RKO (cell line): ENCODE measurements around the gene MDM2.
A peak's percentile ranks its signal among the peaks of the same experiment; 100 is the strongest.
"Not testable (repeated sequence)": the region's sequence is repeated elsewhere in the genome, so short reads cannot be mapped to it uniquely, and the experiment has no call there.

Source experiments
- DNase-seq: peaks from one replicate; pipeline ENCODE4 v3.0.0-alpha.2; 2016; ENCODE audit warnings: low spot score

Gene MDM2

DNA sequence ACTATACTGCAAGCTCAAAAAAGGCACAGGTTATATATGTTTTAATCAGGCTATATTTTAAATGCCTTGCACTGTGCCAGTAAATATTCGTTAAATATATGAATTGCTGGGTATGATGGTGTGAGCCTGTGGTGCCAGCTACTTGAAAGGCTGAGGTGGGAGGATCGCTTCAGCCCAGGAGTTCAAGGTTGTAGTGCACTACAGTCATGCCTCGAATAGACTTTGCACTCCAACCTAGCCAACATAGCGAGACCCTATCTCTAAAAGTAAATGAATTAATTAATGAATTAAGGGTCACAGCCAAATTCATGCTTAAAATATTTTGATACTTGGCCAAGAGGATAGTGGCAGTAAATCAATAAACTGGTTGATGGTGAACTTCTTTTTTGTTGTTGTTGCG lies 22.2 kb upstream of the MDM2 start:
- DNase-seq = no peak

DNA sequence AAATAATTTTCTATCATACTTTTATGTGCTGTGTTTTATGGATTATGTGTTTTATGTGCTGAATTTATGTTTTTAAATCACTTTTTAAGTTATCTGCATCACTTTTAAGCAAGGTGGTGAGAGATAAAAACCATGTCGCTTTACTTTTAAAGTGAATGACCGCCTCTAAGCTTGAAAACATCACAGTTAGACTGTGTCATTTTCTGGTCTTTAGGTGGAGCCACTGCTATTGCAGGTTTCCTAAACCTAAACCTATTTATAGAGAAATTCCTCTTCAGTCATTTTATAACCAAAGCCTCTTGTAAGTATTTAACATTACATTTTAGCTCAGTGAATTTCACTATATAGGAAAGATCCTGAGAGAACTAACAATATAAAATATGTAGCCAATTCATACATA lies 21.0 kb upstream of the MDM2 start:
- no peak for DNase-seq

DNA sequence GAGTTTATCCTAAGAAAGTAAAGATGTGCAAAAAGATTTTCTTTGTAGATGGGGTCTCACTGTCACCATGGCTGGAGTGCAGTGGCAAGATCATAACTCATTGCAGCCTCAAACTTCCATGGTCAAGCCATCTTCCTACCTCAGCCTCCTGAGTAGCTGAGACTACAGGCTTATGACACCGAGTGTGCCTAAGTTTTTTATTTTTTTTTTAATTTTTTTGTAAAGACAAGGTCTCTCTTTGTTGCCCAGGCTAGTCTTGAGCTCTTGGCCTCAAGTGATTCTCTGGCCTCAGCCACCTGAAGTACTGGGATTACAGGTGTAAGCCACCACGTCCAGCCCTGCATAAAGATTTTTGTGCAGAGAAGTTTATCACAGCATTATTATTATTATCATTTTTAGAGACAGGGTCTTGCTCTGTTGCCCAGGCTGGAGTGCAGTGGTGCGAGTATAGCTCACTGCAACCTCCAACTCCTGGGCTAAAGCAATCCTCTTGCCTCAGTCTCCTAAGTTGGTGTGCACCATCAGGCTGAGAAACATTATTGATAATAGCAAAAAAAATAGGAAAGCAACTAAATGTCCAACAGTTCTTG lies 19.3 kb upstream of the MDM2 start:
- no peak for DNase-seq

DNA sequence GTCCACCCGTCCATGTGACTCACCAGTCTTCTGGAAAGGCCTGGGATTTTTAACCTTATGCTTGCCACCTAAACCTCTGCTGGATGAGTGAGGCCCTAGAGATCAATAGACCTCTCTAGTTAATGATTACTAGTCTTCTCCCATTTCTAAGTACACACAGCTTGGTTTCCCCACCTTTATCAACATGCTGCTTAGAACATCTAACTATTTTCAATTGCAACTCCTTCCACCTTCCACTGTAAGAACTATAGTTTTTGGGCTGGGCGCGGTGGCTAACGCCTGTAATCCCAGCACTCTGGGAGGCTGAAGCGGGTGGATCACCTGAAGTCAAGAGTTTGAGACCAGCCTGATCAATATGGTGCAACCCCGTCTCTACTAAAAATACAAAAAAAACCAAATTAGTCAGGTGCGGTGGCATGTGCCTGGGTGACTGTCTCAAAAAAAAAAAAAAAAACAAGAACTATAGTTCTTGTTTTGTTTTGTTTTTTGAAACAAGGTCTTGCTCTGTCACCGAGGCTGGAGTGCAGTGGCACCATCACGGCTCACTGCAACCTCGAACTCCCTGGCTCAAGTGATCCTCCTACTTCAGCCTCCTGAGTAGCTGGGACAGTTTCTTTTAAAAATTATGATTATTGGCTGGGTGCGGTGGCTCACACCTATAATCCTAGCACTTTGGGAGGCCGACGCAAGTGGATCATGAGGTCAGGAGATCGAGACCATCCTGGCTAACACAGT lies 18.7 kb upstream of the MDM2 start:
- DNase-seq = no peak

DNA sequence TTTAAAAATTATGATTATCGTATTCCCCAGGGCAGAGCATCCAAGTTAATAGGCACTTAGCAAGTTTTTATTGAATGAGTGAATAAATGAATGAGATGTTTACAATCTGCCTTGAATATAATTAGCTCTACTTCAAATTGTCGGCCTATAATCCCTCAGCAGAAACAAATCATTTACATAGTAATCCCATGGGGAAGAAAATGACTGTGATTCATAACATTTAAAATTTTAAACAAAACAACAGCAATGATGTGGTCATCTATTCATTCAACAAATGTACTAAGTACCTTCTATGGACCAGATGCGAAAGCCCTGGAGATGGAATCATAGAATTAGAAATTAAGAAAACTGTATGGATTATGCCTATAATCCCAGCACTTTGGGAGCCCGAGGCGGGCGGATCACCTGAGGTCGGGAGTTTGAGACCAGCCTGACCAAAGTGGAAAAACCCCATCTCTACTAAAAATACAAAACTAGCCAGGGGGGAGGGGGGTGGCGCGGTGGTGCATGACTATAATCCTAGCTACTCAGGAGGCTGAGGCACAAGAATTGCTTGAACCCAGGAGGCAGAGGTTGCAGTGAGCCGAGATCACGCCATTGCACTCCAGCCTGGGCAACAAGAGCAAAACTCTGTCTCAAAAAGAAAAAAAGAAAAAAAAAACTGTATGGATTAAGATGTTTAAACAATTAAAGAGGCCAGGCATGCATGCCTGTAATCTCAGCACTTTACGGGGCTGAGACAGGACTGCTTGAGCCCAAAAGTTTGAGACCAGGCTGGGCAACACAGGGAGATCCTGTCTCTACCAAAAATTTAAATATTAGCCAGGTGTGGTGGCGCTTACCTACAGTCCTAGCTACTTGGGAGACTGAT lies 17.7 kb upstream of the MDM2 start:
- DNase-seq = no peak

DNA sequence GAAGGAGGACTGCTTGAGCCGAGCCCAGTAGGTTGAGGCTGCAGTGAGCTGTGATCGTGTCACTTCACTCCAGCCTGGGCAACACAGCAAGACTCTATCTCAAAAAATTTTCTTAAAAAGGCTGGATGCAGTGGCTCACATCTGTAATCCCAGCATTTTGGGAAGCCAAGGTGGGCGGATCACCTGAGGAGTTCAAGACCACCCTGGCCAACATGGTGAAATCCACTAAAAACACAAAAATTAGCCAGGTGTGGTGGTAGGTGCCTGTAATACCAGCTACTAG lies 17.1 kb upstream of the MDM2 start:
- no peak for DNase-seq

DNA sequence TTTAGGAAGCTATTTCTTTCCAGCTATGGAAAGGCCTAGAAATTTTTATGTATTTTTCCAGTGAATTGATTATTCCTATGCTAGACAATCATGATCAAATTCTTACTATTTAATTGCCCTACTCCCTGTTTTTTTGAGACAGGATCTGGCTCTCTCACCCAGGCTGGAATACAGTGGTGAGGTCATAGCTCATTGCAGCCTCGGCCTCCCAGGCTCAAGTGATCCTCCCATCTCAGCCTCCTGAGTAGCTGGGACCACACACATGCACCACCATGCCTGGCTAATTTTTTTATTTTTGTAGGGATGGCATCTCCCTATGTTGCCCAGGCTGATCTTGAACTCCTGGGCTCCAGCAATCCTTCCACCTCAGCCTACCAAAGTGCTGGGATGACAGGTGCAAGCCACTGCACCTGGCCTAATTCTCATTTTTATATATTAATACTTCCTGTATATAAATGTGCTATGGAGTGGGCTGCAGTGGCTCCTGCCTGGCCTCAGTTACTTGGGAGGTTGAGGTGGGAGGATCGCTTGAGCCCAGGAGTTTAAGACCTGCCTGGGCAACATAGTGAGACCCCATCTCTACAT lies 16.0 kb upstream of the MDM2 start:
- no peak for DNase-seq

DNA sequence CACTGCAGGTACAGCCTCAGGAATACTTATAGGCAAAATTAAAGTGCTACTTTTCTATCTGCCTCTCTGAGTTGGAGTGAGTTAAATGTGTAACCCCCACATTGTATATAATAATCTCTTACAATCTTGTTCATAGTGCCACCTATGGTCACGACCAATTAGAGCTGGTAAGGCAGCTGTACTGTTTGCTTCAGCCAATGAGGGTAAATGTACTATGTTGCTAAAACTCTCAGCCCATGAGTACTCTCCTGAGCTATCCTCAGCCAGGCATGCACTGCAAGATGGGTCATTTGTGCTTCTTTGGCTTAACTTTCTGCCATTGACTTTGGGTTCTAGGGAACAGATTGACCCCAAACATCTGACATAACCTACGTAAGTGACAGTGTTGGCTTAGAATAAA lies 15.0 kb upstream of the MDM2 start:
- DNase-seq = peak; percentile 65

DNA sequence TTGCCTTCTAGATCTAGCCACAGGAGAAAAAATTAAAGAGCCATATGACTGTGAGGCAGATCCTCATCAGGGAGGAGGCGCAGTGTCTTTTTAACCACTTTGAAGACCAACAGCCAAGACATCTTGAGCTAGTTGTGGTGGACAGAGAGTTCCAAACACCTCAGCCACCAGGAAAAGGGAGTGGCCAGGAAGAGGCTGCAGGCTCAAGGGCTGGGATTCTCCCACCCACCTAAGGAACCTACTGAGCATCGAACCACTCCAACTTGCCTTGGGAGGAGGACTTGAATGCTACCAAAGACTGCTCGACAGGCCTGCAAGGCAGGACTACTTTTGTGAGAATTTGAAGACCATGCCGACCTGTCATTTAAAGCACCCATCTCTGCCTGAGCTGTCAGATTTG lies 14.5 kb upstream of the MDM2 start:
- no peak for DNase-seq

DNA sequence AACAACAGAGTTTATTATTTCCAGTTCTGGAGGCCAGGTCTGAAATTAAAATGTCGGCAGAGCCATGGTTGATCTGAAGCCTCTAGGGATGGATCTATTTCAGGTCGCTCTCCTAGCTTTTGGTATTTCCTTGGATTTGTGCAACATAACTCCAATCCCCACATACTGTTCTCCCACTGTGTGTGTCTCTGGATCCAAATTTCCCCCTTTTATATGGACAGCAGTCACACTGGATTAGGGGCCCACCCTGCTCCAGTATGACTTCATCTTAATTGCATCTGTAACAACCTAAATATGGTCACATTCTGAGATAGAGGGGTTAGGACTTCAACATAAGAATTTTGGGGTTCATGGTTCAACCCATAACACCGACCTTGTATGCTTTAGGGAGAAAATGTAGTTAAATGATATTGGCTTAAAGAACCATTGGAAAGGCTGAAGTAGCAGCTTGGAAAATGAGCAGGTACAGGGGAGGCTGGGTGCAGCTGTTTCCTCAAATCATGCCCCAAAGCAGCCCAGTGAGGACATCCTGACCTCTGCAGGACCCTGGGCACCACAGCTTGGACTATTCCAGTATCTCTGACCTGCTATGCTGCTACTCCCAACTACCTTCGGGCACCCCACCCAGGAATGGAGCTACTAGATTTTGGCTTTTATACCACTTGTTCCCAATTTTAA lies 13.9 kb upstream of the MDM2 start:
- no peak for DNase-seq

DNA sequence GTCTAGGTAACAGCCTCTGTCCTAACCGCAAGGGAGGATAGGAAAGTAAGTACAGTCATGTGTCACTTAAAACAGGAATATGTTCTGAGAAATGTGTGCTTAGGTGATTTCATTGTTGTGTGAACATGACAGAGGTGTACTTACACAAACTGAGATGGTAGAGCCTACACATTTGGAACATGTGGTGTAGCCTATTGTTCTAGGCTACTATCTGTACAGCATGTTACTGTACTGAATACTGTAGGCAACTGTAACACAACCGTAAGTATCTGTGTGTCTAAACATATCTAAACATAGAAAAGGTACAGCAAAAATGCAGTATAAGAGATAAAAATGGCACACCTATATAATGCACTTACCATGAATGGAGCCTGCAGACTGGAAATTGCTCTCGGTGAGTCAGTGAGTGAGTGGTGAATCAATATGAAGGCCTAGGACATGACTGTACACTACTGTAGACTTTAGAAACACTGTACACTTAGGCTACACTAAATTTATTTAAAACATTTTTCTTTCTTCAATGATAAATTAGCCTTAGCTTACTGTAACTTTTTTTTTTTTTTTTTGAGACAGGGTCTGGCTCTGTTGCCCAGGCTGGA lies 13.2 kb upstream of the MDM2 start:
- DNase-seq = peak; percentile 89

DNA sequence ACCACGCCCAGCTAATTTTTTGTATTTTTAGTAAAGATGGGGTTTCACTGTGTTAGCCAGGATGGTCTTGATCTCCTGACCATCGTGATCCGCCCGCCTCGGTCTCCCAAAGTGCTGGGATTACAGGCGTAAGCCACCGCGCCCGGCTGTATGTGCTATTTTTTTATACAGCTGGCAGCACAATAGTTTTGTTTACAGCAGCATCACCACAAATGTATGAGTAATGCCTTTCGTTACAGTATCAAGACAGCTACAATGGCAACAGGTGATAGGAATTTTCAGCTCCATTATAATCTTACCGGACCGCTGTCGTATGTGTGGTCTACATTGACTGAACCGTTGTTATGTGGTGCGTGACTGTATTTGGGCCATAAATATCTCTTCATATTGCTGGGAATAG lies 11.6 kb upstream of the MDM2 start:
- DNase-seq = no peak

DNA sequence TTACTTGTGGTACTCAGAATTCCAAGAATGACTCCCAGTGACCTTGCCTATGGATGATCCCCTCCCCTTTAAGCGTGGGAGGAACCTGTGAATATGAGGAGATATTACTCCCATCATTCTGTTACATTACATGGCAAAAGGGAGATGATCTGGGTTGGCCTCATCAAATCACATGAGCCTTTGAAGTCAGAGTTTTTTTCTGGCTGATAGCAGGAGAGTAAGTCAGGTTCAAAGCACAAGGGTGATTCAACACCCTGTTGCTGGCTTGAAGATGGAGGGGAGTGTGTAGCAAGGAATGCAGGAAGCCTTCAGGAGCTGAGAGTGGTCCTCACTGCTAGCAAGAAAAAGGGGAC lies 9.1 kb upstream of the MDM2 start:
- no peak for DNase-seq

DNA sequence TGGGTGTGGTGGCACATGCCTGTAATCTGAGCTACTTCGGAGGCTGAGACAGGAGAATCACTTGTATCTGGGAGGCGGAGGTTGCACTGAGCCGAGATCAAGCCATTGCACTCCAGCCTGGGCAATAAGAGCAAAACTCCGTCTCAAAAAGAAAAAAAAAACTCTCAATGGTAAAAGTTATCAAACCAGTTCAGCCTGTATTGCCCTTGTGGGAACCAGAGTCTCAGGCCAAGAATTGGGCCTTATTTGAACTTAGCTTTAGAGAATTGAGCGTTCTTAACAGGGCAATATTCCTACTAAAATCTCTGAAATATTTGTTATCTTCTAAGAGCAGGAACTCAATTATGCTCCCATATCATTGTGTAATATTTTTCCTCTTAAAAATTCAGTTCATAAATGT lies 7.7 kb upstream of the MDM2 start:
- no peak for DNase-seq

DNA sequence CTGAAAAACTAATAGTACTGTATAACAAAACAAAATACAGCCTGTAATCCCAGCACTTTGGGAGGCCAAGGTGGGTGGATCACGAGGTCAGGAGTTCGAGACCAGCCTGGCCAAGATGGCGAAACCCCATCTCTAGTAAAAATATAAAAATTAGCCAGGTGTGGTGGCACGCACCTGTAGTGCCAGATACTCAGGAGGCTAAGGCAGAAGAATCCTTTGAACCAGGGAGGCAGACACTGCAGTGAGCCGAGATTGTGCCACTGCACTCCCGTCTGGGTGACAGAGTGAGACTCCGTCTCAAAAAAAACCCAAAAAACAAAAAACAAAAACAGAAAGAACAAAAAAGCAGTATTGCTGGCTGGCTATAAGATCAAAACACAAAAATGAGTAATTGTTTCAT lies 6.9 kb upstream of the MDM2 start:
- DNase-seq = not testable (repeated sequence)

DNA sequence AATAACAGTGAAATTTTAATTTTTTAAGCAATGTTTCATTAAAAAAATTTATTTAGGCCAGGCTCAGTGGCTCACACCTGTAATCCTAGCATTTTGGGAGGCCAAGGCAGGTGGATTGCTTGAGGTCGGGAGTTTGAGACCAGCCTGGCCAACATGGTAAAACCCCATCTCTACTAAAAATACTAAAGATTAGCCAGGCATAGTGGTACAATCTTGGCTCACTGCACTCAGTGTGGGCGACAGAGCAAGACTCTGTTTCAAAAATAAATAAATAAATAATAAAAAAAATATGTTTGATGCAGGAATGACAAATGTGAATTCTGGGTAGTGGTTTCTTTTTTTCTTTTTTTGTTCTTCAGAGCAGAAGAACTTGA lies 5.6 kb upstream of the MDM2 start:
- not testable (repeated sequence) for DNase-seq

DNA sequence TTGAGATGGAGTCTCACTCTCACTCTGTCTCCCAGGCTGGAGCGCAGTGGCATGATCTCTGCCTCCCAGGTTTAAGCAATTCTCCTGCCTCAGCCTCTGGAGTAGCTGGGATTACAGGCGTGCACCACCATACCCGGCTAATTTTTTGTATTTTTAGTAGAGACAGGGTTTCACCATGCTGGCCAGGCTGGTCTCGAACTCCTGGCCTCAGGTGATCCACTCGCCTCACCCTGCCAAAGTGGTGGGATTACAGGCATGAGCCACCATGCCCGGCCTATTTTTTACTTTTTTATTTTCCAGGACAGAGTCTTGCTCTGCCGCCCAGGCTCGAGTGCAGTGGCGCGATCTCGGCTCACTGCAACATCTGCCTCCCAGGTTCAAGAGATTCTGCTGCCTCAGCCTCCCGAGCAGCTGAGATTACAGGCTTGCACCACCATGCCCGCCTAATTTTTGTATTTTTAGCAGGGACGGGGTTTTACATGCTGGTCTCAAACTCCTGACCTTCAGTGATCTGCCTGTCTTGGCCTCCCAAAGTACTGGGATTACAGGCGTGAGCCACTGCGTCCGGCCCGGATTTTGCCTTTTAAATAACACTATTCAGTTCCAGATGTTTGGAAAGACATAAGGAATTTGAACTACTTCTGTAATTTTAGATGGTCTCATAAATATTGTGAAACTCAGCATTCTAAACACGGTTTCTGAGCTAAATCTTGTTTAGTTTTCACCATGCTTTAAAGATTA lies 4.9 kb upstream of the MDM2 start:
- DNase-seq = not testable (repeated sequence)

DNA sequence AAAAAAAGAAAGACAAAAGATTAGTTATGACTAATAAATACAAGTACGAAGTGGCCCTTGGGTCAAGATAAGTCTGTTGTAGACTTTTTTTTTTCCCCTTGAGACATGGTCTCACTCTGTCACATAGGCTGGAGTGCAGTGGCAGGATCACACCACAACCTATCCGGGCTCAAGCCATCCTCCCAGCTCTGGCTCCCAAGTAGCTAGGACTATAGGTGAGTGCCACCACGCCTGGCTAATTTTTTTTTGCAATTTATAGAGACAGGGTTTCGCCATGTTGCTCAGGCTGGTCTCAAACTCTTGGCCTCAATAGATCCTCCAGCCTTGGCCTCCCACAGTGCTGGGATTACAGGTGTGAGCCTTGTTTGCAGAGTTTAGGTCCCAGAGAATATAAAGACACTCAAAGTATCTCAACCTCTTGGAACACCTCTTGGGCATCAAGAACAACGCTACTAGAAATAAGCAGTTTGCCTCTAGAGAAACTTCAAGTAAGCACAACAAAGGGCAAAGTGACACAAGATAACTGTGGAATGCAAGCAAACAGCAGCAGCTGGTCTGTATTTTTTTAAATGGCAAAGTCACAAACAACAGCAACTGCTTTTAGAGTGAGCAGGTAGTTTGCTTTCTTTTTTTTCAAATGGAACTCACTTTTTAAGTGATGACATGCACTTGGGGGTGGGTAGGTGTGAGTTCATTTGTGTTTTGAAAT lies 3.9 kb upstream of the MDM2 start:
- DNase-seq = no peak

DNA sequence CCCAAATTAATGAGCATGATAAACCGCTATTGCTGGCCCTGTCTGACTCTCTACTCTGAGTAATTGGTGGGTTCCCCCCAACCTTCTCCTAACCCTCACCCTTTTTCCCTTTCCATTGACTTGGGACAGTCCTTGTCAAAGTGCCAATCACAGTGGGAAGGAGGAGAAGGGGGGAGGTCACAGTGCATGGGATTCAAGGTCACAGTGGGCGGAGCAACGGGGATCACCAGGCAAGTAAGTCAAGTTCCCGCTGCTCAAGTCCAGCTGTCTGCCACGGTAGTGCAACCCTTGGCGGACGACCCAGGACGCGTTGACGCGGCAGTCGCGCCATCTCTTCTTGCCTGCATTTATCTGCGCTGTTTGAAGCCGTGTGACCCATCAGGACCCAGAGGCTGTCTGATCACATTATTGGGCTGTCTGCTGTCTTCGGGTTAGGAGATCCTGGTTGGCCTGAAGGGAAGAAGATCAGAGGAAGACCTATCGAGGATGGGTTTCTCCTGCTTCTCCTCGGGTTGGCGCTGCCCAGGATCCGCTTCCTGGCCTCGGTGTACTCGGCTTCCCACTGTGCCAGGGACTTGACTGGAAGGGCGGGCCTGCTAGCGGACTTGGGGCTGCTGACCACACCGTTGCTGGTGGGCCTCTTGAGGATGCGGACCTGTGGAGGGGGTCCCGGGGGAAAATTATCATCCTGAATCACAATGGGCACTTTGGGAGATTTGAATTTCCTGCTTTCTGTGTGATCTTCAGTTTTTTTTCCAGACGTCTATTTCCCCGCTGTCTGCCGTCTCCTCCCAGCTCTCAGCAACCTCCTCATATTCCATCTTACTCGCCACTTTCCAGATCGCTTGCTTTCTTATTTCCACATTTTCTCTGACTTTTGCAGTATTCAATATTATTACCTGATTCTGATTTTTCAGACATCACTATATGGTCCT lies 3.1 kb upstream of the MDM2 start:
- DNase-seq = no peak
